Activated T-cell treated with anti-CD3 and anti-CD28 coated beads, Interleukin-2, amount 50 U/mL, for 1 hour (primary cell): ENCODE results near the gene STON2.

ENCODE experiments used
- DNase-seq: peaks from one replicate; pipeline ENCODE4 v3.0.0-alpha.2; 2020

Gene STON2

DNA sequence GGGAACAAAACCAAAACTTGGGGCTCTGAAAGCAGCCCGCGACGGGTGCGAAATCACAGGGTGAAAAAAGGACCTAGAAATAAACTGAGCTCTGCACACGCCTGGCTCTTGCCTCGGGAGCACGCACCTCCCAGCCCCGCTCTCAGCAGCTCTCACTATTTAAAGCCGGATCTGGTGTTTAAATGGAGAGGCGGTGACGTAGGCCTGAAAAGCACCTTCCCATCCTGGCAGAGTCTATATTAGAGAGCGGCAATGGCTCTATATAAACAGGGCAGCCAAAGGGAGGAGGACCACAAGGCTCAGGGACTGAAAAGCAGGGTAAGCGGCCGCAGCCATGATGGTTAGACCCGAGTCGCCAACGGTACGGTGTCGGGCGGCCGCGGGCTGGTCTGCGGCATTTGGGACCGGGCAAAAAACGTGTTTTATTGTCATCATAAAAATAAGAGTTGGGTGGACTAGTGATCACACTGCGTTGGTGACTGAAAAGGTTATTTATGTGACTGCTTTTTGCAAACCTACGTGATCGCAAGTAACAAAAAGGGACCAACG is 180.8 kb downstream of the STON2 start:
- peak; percentile 88 for DNase-seq

DNA sequence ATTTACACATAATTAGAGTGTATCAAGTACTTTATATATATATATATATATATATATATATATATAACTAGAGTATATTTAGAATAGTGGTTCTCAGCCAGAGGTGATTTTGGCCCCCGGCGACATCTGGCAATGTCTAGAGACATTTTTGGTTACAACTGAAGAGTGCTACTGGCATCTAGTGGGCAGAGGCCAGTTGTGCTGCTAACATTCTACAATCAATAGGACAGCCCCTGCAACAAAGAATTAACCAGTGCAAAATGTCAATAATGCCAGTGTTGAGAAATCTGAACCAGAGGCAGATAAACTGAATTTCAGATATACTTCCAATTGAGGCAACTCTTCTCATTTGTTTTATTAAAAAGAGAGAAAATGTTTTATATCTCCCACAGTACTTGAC is 188.3 kb downstream of the STON2 start:
- DNase-seq = no peak
